ENCODE measurements around the gene NUDT21.
"Not testable (repeated sequence)": the region's sequence is repeated elsewhere in the genome, so short reads cannot be mapped to it uniquely, and the experiment has no call there.

Gene NUDT21

GRCh38 chr16:56450986-56451752, at the start of gene NUDT21, which contains the start of gene OGFOD1:
Gene NUDT21 (minus strand): TSS chr16:56451332. CDS start chr16:56451202, 130 bp downstream.
Gene OGFOD1 (plus strand): TSS chr16:56451554. CDS start chr16:56451613, 59 bp downstream.
- FAIRE-seq (peak; percentile 95), DNase-seq (ENCODE audit: insufficient read length, low spot score) (peak; percentile 99)

GRCh38 chr16:56493815-56494214, 42.7 kb upstream of the NUDT21 start:
- DNase-seq (ENCODE audit: insufficient read length, low spot score) (no peak), FAIRE-seq (no peak)

GRCh38 chr16:56493126-56493525, 42.0 kb upstream of the NUDT21 start:
- DNase-seq (ENCODE audit: insufficient read length, low spot score) (no peak), FAIRE-seq (no peak)

- no peak for FAIRE-seq
- no peak for DNase-seq (ENCODE audit: insufficient read length, low spot score)
Observed at GRCh38 chr16:56491657-56492261, 40.6 kb upstream of the NUDT21 start.

- not testable (repeated sequence) for FAIRE-seq
Observed at GRCh38 chr16:56488868-56489267, 37.7 kb upstream of the NUDT21 start.

GRCh38 chr16:56488035-56488434, 36.9 kb upstream of the NUDT21 start:
- FAIRE-seq (no peak), DNase-seq (ENCODE audit: insufficient read length, low spot score) (no peak)

More at GRCh38 chr16:56488868-56489267, 37.7 kb upstream of the NUDT21 start:
- DNase-seq (ENCODE audit: insufficient read length, low spot score): not testable (repeated sequence)

GRCh38 chr16:56483394-56483793, 32.3 kb upstream of the NUDT21 start:
- FAIRE-seq (no peak), DNase-seq (ENCODE audit: insufficient read length, low spot score) (no peak)

GRCh38 chr16:56482683-56483236, 31.6 kb upstream of the NUDT21 start:
- DNase-seq (ENCODE audit: insufficient read length, low spot score) (no peak), FAIRE-seq (peak; percentile 16)

GRCh38 chr16:56481468-56482122, 30.5 kb upstream of the NUDT21 start:
- DNase-seq (ENCODE audit: insufficient read length, low spot score) (no peak), FAIRE-seq (no peak)

- FAIRE-seq (no peak), DNase-seq (ENCODE audit: insufficient read length, low spot score) (no peak)
Observed at GRCh38 chr16:56480776-56481467, 29.8 kb upstream of the NUDT21 start.

GRCh38 chr16:56479469-56479868, 28.3 kb upstream of the NUDT21 start:
- DNase-seq (ENCODE audit: insufficient read length, low spot score): no peak
- FAIRE-seq: no peak

GRCh38 chr16:56478281-56479049, 27.3 kb upstream of the NUDT21 start:
- no peak for DNase-seq (ENCODE audit: insufficient read length, low spot score)
- peak; percentile 98 for FAIRE-seq

- DNase-seq (ENCODE audit: insufficient read length, low spot score): peak; percentile 75
- peak; percentile 90 for FAIRE-seq
Observed at GRCh38 chr16:56477096-56477878, 26.2 kb upstream of the NUDT21 start.

GRCh38 chr16:56475201-56475600, 24.1 kb upstream of the NUDT21 start:
- DNase-seq (ENCODE audit: insufficient read length, low spot score): no peak

GRCh38 chr16:56470666-56471065, 19.5 kb upstream of the NUDT21 start:
- FAIRE-seq (no peak), DNase-seq (ENCODE audit: insufficient read length, low spot score) (no peak)

More at GRCh38 chr16:56475201-56475600, 24.1 kb upstream of the NUDT21 start:
- FAIRE-seq: no peak

GRCh38 chr16:56470232-56470631, 19.1 kb upstream of the NUDT21 start:
- FAIRE-seq: no peak
- DNase-seq (ENCODE audit: insufficient read length, low spot score): no peak

- DNase-seq (ENCODE audit: insufficient read length, low spot score) (no peak), FAIRE-seq (no peak)
Observed at GRCh38 chr16:56469748-56470147, 18.6 kb upstream of the NUDT21 start.

GRCh38 chr16:56468800-56469199, 17.7 kb upstream of the NUDT21 start:
- DNase-seq (ENCODE audit: insufficient read length, low spot score): no peak
- no peak for FAIRE-seq

GRCh38 chr16:56466344-56466743, 15.2 kb upstream of the NUDT21 start:
- FAIRE-seq (no peak), DNase-seq (ENCODE audit: insufficient read length, low spot score) (no peak)

Data from HTR-8/SVneo (cell line).